BJ (cell line): ENCODE results near the gene SHB. TPM values are rescaled to one million over a fixed set of nuclear protein-coding genes. Genes with fewer than 3 reads are reported as not detected.

Experiments used
- CTCF ChIA-PET: fragments of 350-600 bp; formaldehyde crosslinking; extraction: SDS; loops from one replicate; lab custom pipeline; 2021; ENCODE audit warnings: antibody characterized with exemption, inconsistent platforms; lab: Yijun Ruan, JAX
- POLR2A ChIA-PET: fragments of 300-600 bp; sonication (Branson Sonifier 250); formaldehyde crosslinking; extraction: SDS; loops from one replicate; lab custom pipeline; 2021; ENCODE audit warnings: antibody characterized with exemption; lab: Charles Lee
- DNase-seq: peaks from one replicate; pipeline ENCODE4 v3.0.0-alpha.2; 2011; ENCODE audit warnings: low read depth
- H3K27me3 ChIP-seq: 2 replicates; pipeline ENCODE4 v1.6.0; 2011; ENCODE audit warnings: low read length; ENCODE audit not compliant: control insufficient read depth, insufficient read depth
- H3K36me3 ChIP-seq: 2 replicates; pipeline ENCODE4 v1.5.1; 2011; ENCODE audit warnings: low read length; ENCODE audit not compliant: control insufficient read depth, insufficient read depth
- H3K4me3 ChIP-seq: 2 replicates; pipeline ENCODE4 v1.5.1; 2011; ENCODE audit warnings: low read depth, mild to moderate bottlenecking, control low read depth, low read length
- CTCF ChIP-seq: IDR thresholded peaks from 2 replicates; pipeline ENCODE4 v1.5.1; 2011; ENCODE audit warnings: low read depth, mild to moderate bottlenecking, control low read depth, inconsistent platforms, low read length, moderate library complexity; ENCODE audit not compliant: insufficient read depth
- polyA plus RNA-seq: library from polyadenylated mRNA; depleted of rRNA; stranded (reverse); fragments of >200 nt; gene quantifications from 2 replicates; pipeline ENCODE4 v1.2.3, GENCODE V29; 2011

SHB gene
- polyA plus RNA-seq, 1 experiment = 18.6 TPM

- ChIA-PET POLR2A (interaction anchor here (0.6 kb wide), 1 partner anchor 143 kb away, joined by 4 read pairs; no protein-coding TSS in a partner anchor), CTCF (interaction anchor here (0.7 to 1.5 kb wide), 4 partner anchors 8 to 166 kb away, joined by 3 to 5 read pairs (median 4); no protein-coding TSS in a partner anchor)
- H3K4me3 ChIP-seq = no peak overlapping the region
Measured at GRCh38 chr9:38079461-38080031, 10.5 kb upstream of the SHB start.

GRCh38 chr9:38075272-38075671 is 6.2 kb upstream of the SHB start:
- no peak for DNase-seq
- no peak for TF ChIP-seq CTCF
- H3K4me3 ChIP-seq = no peak overlapping the region
- POLR2A ChIA-PET = no interaction called here
- CTCF ChIA-PET = interaction anchor here (1.1 to 5.2 kb wide), 2 partner anchors 12 to 162 kb away, joined by 6 to 19 read pairs; no protein-coding TSS in a partner anchor
- H3K27me3 ChIP-seq = no peaks in the 10 kb centered on the region
- H3K36me3 ChIP-seq = no peaks in the 10 kb centered on the region

More at GRCh38 chr9:38079461-38080031, 10.5 kb upstream of the SHB start:
- TF ChIP-seq CTCF = no peak
- no peak for DNase-seq
- Histone ChIP-seq H3K36me3 (no peaks in the 10 kb centered on the region), H3K27me3 (no peaks in the 10 kb centered on the region)

GRCh38 chr9:38074441-38074961 is 5.5 kb upstream of the SHB start:
- no peaks in the 10 kb centered on the region for H3K36me3 ChIP-seq
- no peak overlapping the region for H3K4me3 ChIP-seq
- no peaks in the 10 kb centered on the region for H3K27me3 ChIP-seq
- ChIA-PET CTCF (interaction anchor here (5.2 kb wide), 1 partner anchor 13 kb away, joined by 19 read pairs; no protein-coding TSS in a partner anchor), POLR2A (no interaction called here)
- TF ChIP-seq CTCF = no peak
- DNase-seq = no peak

GRCh38 chr9:38073882-38074281 is 4.9 kb upstream of the SHB start:
- H3K36me3 ChIP-seq = no peaks in the 10 kb centered on the region
- no peaks in the 10 kb centered on the region for H3K27me3 ChIP-seq
- POLR2A ChIA-PET = no interaction called here
- no peak for DNase-seq
- H3K4me3 ChIP-seq = no peak overlapping the region
- CTCF ChIA-PET = interaction anchor here (5.2 kb wide), 1 partner anchor 14 kb away, joined by 19 read pairs; no protein-coding TSS in a partner anchor
- TF ChIP-seq CTCF = no peak

- POLR2A ChIA-PET = no interaction called here
- no peak for DNase-seq
- CTCF ChIA-PET = interaction anchor here (0.5 to 2.4 kb wide), 6 partner anchors 9 to 167 kb away, joined by 3 to 13 read pairs (median 4); no protein-coding TSS in a partner anchor
- TF ChIP-seq CTCF = no peak
- Histone ChIP-seq H3K27me3 (no peaks in the 10 kb centered on the region), H3K36me3 (no peaks in the 10 kb centered on the region), H3K4me3 (no peak overlapping the region)
Measured at GRCh38 chr9:38071470-38072134, 2.6 kb upstream of the SHB start.
